Activated T-helper 17 cell treated with anti-CD3 and anti-CD28 coated beads, Interleukin-2, amount 50 U/mL, for 72 hours (primary cell): ENCODE measurements around the gene NIPBL. TPM values are rescaled to one million over a fixed set of nuclear protein-coding genes. Genes with fewer than 3 reads are reported as not detected.
"Not testable (repeated sequence)": the region's sequence is repeated elsewhere in the genome, so short reads cannot be mapped to it uniquely, and the experiment has no call there.

Source experiments
- ATAC-seq: fragments of 150-1000 bp; cut with Tn5 transposase; replicated peaks from 2 replicates; pipeline ENCODE4 v1.10.0; 2021; ENCODE audit warnings: mild to moderate bottlenecking, moderate library complexity
- H3K27ac Mint-ChIP-seq: one replicate; pipeline ENCODE4 v1.8.0; 2022; ENCODE audit warnings: mixed read lengths
- H3K27me3 Mint-ChIP-seq: one replicate; pipeline ENCODE4 v1.8.0; 2022; ENCODE audit warnings: mixed read lengths
- H3K36me3 Mint-ChIP-seq: one replicate; pipeline ENCODE4 v1.8.0; 2022; ENCODE audit warnings: low read depth, mild to moderate bottlenecking, mixed read lengths
- H3K4me1 Mint-ChIP-seq: one replicate; pipeline ENCODE4 v1.8.0; 2022; ENCODE audit warnings: mixed read lengths
- H3K4me3 Mint-ChIP-seq: one replicate; pipeline ENCODE4 v1.8.0; 2022; ENCODE audit warnings: mild to moderate bottlenecking, mixed read lengths
- H3K9me3 Mint-ChIP-seq: one replicate; pipeline ENCODE4 v1.8.0; 2022; ENCODE audit warnings: mixed read lengths
- total RNA-seq, 2 donors: library from RNA; stranded (reverse); gene quantifications; one replicate each; pipeline ENCODE4 v1.2.3, GENCODE V29; 2022

Gene NIPBL
- total RNA-seq, 2 donors from 2014 or later: 48.3 to 50.9 TPM

DNA sequence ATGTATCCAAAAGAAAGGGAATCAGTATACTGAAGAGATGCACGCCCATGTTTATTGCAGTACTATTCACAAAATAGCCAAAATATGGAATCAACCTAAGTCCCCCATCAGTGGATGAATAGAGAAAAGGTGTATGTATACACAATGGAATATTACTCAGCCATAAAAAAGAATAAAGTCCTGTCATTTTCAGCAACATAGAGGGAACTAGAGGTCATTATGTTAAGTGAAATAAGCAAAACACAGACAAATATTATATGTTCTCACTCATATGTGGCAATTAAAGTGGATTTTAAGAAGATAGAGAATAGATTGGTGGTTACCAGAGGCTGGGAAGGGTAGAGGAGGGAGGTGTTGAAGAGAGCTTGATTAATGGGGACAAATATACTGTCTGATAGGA is 88.6 kb downstream of the NIPBL start:
- H3K36me3 Mint-ChIP-seq: peaks cover 81% of the 10 kb centered on the region
- H3K27ac Mint-ChIP-seq: no peak overlapping the region
- no peak for ATAC-seq
- H3K4me1 Mint-ChIP-seq: no peaks in the 10 kb centered on the region
- no peaks in the 10 kb centered on the region for H3K9me3 Mint-ChIP-seq
- no peak overlapping the region for H3K4me3 Mint-ChIP-seq
- H3K27me3 Mint-ChIP-seq: no peaks in the 10 kb centered on the region

GRCh38 chr5:36969700-36970395 is 93.3 kb downstream of the NIPBL start:
- Mint-ChIP-seq H3K27ac (no peak overlapping the region), H3K36me3 (peaks cover 83% of the 10 kb centered on the region), H3K4me3 (no peak overlapping the region), H3K9me3 (no peaks in the 10 kb centered on the region), H3K27me3 (no peaks in the 10 kb centered on the region), H3K4me1 (no peaks in the 10 kb centered on the region)
- ATAC-seq: no peak

DNA sequence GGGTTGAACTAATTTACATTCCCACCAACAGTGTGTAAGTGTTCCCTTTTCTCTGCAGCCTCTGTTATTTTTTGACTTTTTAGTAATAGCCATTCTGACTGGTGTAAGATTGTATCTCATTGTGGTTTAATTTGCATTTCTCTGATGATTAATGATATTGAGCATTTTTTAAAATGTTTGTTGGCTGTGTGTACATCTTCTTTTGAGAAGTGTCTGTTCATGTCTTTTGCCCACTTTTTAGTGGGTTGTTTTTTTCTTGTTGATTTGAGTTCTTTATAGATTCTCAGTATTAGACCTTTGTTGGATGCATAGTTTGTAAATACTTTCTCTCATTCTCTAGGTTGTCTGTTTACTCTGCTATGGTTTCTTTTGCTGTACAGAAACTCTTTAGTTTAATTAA is 101.6 kb downstream of the NIPBL start:
- H3K36me3 Mint-ChIP-seq: peaks cover 63% of the 10 kb centered on the region
- no peak overlapping the region for H3K27ac Mint-ChIP-seq
- H3K27me3 Mint-ChIP-seq: no peaks in the 10 kb centered on the region
- H3K9me3 Mint-ChIP-seq: no peaks in the 10 kb centered on the region
- no peak overlapping the region for H3K4me3 Mint-ChIP-seq
- ATAC-seq: peak; percentile 38
- peaks cover 9% of the 10 kb centered on the region for H3K4me1 Mint-ChIP-seq

DNA sequence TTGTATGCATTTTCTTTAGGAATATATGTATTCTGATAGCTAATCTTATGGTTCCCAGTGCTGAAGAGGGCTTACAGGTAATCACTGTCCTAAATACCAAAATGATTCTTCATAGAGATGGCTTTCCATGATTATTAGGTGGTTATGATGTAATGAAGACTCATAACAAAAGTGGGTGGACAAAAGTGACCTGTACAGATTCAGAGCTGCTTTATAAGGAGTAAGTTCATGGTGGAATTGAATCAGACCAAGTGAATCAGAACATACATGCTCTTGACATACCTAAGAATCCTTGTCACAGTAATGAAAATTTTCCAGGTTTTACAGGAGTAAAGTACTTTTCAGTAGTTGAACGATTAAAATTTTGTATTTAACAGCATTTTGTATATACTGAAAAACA is 105.6 kb downstream of the NIPBL start:
- Mint-ChIP-seq H3K36me3 (peaks cover 51% of the 10 kb centered on the region), H3K9me3 (no peaks in the 10 kb centered on the region), H3K27ac (no peak overlapping the region), H3K4me1 (peaks cover 23% of the 10 kb centered on the region), H3K4me3 (no peak overlapping the region), H3K27me3 (no peaks in the 10 kb centered on the region)
- ATAC-seq: no peak

GRCh38 chr5:36985387-36985786 is 108.8 kb downstream of the NIPBL start:
- H3K4me3 Mint-ChIP-seq: no peak overlapping the region
- H3K36me3 Mint-ChIP-seq: peaks cover 28% of the 10 kb centered on the region
- no peak overlapping the region for H3K27ac Mint-ChIP-seq
- no peak for ATAC-seq
- H3K9me3 Mint-ChIP-seq: no peaks in the 10 kb centered on the region
- no peaks in the 10 kb centered on the region for H3K27me3 Mint-ChIP-seq
- peaks cover 25% of the 10 kb centered on the region for H3K4me1 Mint-ChIP-seq

DNA sequence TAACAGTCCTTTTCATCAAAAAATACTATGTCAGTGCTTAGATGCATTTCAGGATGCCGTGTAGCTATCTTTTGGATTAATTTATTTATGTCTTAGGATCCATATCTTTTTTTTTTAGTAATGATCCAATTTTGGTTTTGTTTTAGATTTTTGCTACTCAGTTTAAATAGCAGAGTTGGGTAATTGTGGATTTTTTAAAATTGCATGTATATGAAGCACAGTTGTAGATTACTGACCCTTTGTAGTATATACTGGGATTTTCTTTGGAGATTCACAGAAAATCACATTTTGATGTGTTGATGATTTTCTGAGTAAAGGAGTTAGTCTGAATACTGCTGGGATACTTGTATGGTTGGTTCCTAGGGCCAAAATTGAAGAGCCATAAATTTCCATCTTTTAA is 111.8 kb downstream of the NIPBL start:
- Mint-ChIP-seq H3K27ac (no peak overlapping the region), H3K36me3 (peaks cover 34% of the 10 kb centered on the region), H3K4me1 (peaks cover 25% of the 10 kb centered on the region), H3K27me3 (no peaks in the 10 kb centered on the region), H3K9me3 (no peaks in the 10 kb centered on the region), H3K4me3 (no peak overlapping the region)
- ATAC-seq: no peak

GRCh38 chr5:36998578-36998977 is 122.0 kb downstream of the NIPBL start:
- Mint-ChIP-seq H3K27me3 (no peaks in the 10 kb centered on the region), H3K27ac (peak overlapping the region; percentile 20), H3K4me1 (no peaks in the 10 kb centered on the region), H3K4me3 (no peak overlapping the region), H3K9me3 (no peaks in the 10 kb centered on the region), H3K36me3 (peaks cover 88% of the 10 kb centered on the region)
- peak; percentile 62 for ATAC-seq

DNA sequence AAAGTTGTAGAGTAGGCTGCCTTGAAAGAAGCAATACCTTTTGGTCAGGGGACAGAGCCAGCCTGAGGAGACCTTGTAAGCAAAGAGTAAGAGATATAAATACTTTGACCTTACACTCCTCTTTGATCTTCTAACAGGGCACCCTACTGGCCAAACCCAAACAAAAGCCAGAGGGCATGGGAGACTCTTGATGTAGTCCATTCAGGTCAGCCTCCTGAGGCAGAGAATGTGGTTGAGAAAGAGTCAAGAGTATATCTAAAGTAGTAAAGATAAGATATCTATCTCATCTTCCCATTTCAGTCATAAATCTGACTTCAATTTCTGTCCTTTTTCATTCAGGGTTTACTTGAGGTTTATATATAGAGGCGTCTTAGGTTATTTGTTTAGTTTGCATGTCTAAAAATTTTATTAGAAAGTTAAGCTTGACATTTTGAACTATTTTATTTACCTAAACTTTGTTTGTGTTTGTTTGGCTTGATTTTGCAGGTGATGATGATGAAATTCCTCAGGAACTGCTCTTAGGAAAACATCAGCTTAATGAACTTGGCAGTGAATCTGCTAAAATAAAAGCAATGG is 125.7 kb downstream of the NIPBL start:
- Mint-ChIP-seq H3K36me3 (peaks cover 83% of the 10 kb centered on the region), H3K27me3 (no peaks in the 10 kb centered on the region), H3K4me1 (no peaks in the 10 kb centered on the region), H3K4me3 (no peak overlapping the region), H3K9me3 (no peaks in the 10 kb centered on the region), H3K27ac (no peak overlapping the region)
- ATAC-seq: no peak

DNA sequence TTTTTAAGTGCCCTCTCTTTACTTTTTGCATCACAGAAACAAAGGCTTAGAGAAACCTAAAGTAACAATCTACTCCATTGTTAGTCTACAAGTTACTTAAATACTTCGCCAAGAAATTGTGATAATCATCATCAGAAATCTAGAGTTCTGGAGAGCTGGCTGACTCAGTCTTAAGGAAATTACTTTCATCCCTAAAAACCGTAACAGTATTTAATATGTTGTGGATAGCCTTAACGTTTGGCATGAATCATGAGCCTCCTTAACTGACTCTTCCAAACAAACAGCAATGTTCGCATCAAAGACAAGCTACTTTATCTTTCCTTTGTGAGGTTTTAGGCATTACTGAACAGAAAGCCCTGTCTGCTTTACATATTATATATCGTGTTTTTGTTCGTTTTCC is 128.7 kb downstream of the NIPBL start:
- H3K9me3 Mint-ChIP-seq: no peaks in the 10 kb centered on the region
- no peak for ATAC-seq
- H3K27ac Mint-ChIP-seq: no peak overlapping the region
- H3K4me1 Mint-ChIP-seq: no peaks in the 10 kb centered on the region
- peaks cover 78% of the 10 kb centered on the region for H3K36me3 Mint-ChIP-seq
- no peak overlapping the region for H3K4me3 Mint-ChIP-seq
- no peaks in the 10 kb centered on the region for H3K27me3 Mint-ChIP-seq

DNA sequence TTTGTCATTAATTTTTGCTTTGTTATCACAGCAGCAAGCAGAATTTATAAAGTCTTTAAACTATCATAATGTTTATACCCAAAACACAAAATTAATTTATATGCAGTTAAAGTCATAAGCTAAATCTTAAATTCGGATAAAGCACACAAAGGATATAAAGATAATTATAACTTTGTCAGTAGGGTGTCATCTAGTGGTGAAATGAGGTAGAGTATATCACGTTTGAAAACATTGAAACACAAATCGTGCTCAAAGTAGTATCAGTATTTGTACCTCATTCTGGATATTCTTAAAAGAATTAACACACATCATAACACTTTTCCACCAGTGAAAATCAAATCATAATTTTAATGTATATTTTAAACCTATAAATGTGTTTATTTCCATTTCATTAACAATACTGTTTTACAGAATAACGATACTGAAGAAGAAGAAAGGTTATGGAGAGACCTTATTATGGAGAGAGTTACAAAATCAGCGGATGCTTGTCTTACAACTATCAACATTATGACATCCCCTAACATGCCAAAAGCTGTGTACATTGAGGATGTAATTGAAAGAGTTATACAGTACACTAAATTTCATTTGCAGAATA is 129.5 kb downstream of the NIPBL start:
- Mint-ChIP-seq H3K27ac (no peak overlapping the region), H3K4me1 (no peaks in the 10 kb centered on the region), H3K9me3 (no peaks in the 10 kb centered on the region), H3K36me3 (peaks cover 76% of the 10 kb centered on the region), H3K4me3 (no peak overlapping the region), H3K27me3 (no peaks in the 10 kb centered on the region)
- no peak for ATAC-seq

DNA sequence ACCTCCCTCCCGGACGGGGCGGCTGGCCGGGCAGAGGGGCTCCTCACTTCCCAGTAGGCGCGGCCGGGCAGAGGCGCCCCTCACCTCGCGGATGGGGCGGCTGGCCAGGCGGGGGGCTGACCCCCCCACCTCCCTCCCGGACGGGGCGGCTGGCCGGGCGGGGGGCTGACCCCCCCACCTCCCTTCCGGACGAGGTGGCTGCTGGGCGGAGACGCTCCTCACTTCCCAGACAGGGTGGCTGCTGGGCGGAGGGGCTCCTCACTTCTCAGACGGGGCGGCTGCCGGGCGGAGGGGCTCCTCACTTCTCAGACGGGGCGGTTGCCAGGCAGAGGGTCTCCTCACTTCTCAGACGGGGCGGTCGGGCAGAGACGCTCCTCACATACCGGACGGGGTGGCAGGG is 136.6 kb downstream of the NIPBL start:
- peaks cover 80% of the 10 kb centered on the region for H3K36me3 Mint-ChIP-seq
- H3K27me3 Mint-ChIP-seq, H3K4me3 Mint-ChIP-seq, H3K9me3 Mint-ChIP-seq, H3K4me1 Mint-ChIP-seq, H3K27ac Mint-ChIP-seq, ATAC-seq: not testable (repeated sequence)

DNA sequence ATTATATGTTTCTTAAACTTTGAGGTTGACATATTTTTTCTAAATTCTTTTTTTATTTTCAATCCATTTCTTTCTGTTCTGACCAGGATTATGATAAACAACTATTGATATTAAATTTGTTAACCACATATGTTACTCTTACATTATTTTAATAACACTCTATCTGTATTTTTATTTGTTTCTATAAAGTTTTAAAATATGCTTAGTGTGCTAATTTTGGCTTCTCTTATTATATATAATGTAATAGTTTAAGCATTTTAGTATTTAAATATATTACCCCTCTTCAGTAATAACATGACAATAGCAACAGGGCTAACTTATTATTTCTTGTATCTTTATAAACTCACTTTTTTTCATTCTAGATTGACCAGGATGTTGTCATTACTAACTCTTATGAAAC is 137.8 kb downstream of the NIPBL start:
- no peaks in the 10 kb centered on the region for H3K27me3 Mint-ChIP-seq
- no peaks in the 10 kb centered on the region for H3K9me3 Mint-ChIP-seq
- ATAC-seq: no peak
- no peak overlapping the region for H3K4me3 Mint-ChIP-seq
- H3K36me3 Mint-ChIP-seq: peaks cover 81% of the 10 kb centered on the region
- H3K27ac Mint-ChIP-seq: no peak overlapping the region
- no peaks in the 10 kb centered on the region for H3K4me1 Mint-ChIP-seq

DNA sequence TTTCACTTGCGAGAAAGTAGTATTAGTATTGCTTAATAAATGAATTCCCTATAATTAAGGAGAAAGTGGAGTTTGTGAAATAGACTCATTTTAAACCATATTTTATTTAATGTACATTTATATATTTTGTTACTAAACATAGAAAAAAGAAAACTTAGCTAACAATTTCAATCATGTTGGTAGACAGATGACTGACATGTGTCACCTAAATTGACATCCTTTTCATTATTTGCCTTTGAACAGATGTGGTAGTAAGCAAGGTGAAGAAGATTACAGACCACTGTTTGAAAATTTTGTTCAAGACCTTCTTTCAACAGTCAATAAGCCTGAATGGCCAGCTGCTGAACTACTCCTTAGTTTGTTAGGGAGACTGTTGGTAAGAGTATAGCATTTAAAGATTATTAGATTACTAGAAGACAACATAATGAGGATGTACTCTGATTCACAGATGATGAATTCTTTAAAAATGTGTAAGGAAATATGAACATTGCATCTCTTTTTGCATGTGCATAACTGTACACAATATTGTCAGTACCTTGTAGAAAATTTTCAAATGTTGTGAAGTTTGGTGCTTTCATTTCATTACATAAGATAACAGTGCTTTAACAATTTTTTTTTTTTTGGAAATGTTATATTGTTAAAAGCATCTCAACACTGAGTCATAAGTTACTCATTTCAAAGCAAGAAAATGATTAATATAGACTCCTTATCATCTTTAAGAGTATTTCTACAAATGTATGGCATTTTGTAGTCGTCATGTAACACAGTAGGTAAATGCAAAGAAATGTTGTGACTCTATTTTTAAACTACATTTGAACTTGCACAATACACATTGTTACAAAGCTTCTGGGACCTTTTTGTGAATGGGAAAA is 139.5 kb downstream of the NIPBL start:
- peaks cover 85% of the 10 kb centered on the region for H3K36me3 Mint-ChIP-seq
- H3K4me1 Mint-ChIP-seq: no peaks in the 10 kb centered on the region

GRCh38 chr5:37028910-37029309 is 152.3 kb downstream of the NIPBL start:
- ATAC-seq: no peak
- Mint-ChIP-seq H3K27me3 (no peaks in the 10 kb centered on the region), H3K9me3 (no peaks in the 10 kb centered on the region), H3K27ac (no peak overlapping the region), H3K4me1 (no peaks in the 10 kb centered on the region), H3K4me3 (no peak overlapping the region), H3K36me3 (peaks cover 96% of the 10 kb centered on the region)

More for the DNA sequence above, 139.5 kb downstream of the NIPBL start:
- H3K9me3 Mint-ChIP-seq: no peaks in the 10 kb centered on the region
- no peak overlapping the region for H3K27ac Mint-ChIP-seq
- no peaks in the 10 kb centered on the region for H3K27me3 Mint-ChIP-seq
- ATAC-seq: peak; percentile 47
- H3K4me3 Mint-ChIP-seq: no peak overlapping the region
